ENCODE results near the gene TMEM184A.

Gene TMEM184A

DNA sequence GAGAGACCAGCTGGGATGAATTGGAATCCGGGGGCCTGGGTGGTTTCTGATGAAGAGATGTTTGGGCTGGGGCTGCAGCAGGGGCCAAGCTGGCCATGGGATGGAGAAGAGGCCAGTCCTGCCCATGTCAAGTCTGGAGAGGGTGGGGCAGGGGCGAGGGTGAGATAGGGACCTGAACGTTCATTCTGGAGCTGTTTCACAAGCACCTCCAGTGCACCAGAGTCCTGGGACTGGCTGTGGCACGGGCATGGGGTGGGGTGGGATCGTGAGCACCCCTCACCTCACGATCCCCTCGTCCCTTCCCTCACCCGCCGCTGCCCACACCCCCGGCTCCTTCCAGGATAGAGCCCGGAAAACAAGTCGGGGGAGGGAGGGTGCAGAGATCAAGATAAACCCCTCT lies 39.6 kb upstream of the TMEM184A start:
- in situ Hi-C loops (cut with HindIII; ENCODE audit: low pct_unique_long_range_greater_than_20kb, low sequenced_read_pairs) = no loop called here
- TF ChIP-seq JUND (IDR thresholded peaks at IDR 0.05; ENCODE audit: low read depth) = no peak
- no peak for DNase-seq (ENCODE audit: low read depth in 1 of 2, low spot score in 1 of 2)

DNA sequence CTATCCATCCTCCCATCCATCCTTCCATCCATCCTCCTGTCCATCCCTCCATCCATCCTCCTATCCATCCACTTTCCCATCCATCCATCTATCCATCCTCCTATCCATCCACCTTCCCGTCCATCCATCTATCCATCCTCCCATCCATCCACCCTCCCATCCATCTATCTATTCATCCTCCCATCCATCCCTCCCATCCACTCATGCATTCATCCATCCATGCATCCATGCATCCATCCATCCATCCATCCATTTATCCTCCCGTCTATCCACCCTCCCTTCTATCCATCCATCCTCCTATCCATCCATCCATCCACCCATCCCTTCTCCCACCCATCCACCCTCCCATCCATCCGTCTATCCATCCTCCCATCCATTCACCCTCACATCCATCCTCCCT lies 39.0 kb upstream of the TMEM184A start:
- in situ Hi-C loops (cut with HindIII; ENCODE audit: low pct_unique_long_range_greater_than_20kb, low sequenced_read_pairs) = no loop called here
- TF ChIP-seq JUND (IDR thresholded peaks at IDR 0.05; ENCODE audit: low read depth) = no peak

GRCh38 chr7:1593904-1594421 lies 38.0 kb upstream of the TMEM184A start:
- DNase-seq (ENCODE audit: low read depth in 1 of 2, low spot score in 1 of 2) = no peak
- no peak for TF ChIP-seq JUND (IDR thresholded peaks at IDR 0.05; ENCODE audit: low read depth)
- in situ Hi-C loops (cut with HindIII; ENCODE audit: low pct_unique_long_range_greater_than_20kb, low sequenced_read_pairs) = no loop called here

More for the DNA sequence above, 39.0 kb upstream of the TMEM184A start:
- DNase-seq (ENCODE audit: low read depth in 1 of 2, low spot score in 1 of 2) = no peak

DNA sequence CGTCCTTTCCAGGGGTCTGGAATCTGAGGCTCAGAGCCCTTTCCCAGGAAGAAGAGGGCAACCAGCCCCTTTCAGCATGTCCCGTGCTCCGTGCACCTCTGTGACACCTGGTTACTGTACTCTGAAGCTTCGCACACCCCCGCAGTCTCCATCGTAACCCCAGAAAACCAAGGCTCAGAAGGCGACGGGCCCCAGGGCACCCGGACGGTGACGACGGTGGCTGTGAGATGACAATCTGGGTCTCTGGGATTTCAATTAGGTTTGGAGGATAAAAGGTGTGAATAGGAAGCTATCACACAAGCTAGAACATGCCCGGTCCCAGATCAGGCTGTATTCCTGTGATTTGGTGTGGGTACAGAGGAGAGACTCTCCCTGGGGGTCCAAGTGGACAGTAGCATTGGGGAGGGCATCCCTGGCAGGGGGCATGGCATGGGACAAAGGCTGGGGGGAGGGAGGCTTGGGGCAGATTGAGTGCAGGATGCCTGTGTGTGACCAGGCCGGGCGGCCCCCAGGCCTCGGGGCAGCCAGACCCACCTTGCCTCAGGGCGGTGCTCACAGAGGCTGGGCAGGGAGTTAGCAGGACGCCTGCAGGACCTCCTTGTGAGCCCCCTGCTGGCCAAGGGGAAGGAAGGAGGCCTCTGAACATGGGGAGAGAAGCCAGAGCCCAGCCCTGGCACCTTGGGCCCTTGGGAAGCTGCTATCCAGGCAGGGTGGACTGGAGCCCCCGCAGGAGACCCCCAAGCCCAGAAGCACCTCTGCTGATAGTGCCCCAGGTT lies 37.3 kb upstream of the TMEM184A start:
- in situ Hi-C loops (cut with HindIII; ENCODE audit: low pct_unique_long_range_greater_than_20kb, low sequenced_read_pairs) = no loop called here
- no peak for TF ChIP-seq JUND (IDR thresholded peaks at IDR 0.05; ENCODE audit: low read depth)
- peak in 1 of 2 experiments; percentile 9 for DNase-seq (ENCODE audit: low read depth in 1 of 2, low spot score in 1 of 2)

- in situ Hi-C loops (cut with HindIII; ENCODE audit: low pct_unique_long_range_greater_than_20kb, low sequenced_read_pairs) = no loop called here
- no peak for DNase-seq (ENCODE audit: low read depth in 1 of 2, low spot score in 1 of 2)
- TF ChIP-seq JUND (IDR thresholded peaks at IDR 0.05; ENCODE audit: low read depth) = no peak
Observed at GRCh38 chr7:1592299-1592871, 36.4 kb upstream of the TMEM184A start.

DNA sequence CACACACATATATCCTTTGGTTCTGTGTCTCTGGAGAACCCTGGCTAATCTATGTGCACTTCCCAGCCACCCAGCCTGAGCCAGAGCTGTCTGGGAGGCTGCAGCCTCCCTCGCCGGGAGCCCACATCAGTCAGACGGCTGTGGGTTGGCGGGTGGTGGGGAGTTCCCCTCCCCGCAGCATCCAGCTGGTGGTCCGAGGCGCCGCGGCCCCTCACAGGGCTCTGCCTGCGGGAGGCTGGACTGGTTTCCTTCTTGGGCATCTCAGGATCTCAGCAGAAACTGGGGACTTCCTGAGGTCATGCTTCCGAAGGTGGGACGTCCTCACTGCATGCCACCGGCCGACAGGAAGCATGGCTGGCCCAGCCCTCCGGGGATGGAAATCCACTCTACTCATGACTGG lies 35.9 kb upstream of the TMEM184A start:
- no peak for TF ChIP-seq JUND (IDR thresholded peaks at IDR 0.05; ENCODE audit: low read depth)
- in situ Hi-C loops (cut with HindIII; ENCODE audit: low pct_unique_long_range_greater_than_20kb, low sequenced_read_pairs) = no loop called here

GRCh38 chr7:1591396-1591795 lies 35.4 kb upstream of the TMEM184A start:
- TF ChIP-seq JUND (IDR thresholded peaks at IDR 0.05; ENCODE audit: low read depth) = no peak
- in situ Hi-C loops (cut with HindIII; ENCODE audit: low pct_unique_long_range_greater_than_20kb, low sequenced_read_pairs) = no loop called here
- DNase-seq (ENCODE audit: low read depth in 1 of 2, low spot score in 1 of 2) = no peak

More for the DNA sequence above, 35.9 kb upstream of the TMEM184A start:
- DNase-seq (ENCODE audit: low read depth in 1 of 2, low spot score in 1 of 2) = no peak

DNA sequence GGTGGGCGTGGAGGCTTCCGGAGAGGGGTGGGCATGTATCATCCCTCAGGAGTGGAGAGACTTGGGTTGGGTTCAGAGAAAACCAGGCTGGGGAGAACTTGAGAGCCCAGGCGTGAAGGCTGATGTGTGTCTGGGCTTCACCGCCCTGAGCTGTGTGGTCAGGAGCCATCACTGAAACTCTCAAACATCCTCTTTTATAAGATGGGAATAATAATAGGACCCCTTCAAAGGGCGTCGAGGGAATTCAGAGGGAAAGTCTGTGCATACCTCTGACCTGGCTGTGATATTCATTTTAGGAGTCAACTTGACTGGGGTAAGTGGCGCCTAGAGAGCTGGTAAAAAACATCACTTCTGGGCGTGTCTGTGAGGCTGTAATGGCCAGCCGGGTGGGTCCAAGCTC lies 34.9 kb upstream of the TMEM184A start:
- no peak for TF ChIP-seq JUND (IDR thresholded peaks at IDR 0.05; ENCODE audit: low read depth)
- no peak for DNase-seq (ENCODE audit: low read depth in 1 of 2, low spot score in 1 of 2)
- in situ Hi-C loops (cut with HindIII; ENCODE audit: low pct_unique_long_range_greater_than_20kb, low sequenced_read_pairs) = no loop called here

DNA sequence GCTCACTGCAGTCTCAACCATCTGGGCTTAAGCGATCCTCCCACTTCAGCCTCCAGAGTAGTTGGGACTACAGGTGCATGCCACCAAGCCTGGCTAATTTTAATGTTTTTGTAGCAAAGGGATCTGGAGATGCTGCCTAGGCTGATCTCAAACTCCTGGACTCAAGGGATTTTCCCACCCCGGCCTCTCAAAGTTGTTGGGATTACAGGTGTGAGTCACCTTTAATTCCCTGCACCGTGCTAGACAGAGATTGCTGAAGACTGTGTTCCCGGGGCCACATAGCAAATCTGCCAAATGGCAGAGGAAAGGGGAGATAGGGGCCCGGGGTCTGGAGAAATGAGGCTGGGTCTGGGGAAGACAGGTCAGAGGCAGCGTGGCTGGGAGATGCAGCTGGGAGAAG lies 34.5 kb upstream of the TMEM184A start:
- no peak for TF ChIP-seq JUND (IDR thresholded peaks at IDR 0.05; ENCODE audit: low read depth)
- in situ Hi-C loops (cut with HindIII; ENCODE audit: low pct_unique_long_range_greater_than_20kb, low sequenced_read_pairs) = no loop called here
- DNase-seq (ENCODE audit: low read depth in 1 of 2, low spot score in 1 of 2) = no peak

DNA sequence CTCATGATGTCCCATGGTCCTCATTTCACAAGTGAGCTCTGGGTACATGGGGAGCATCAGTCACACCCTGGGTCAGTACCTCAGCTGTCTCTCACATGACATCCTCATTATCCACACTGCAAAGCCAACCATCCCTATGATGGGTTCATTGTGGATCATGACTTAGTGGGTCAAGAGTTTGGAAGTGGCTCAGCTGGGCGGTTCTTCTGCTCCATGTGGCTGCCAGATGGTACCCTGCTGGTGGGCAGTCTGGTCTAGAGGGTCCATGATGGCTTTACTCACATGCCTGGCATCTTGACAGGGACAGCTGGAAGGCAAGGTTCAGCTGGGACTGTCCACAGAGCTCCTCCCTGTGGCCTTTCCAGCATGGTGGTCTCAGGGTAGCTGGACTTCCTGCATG lies 33.0 kb upstream of the TMEM184A start:
- TF ChIP-seq JUND (IDR thresholded peaks at IDR 0.05; ENCODE audit: low read depth) = no peak
- DNase-seq (ENCODE audit: low read depth in 1 of 2, low spot score in 1 of 2) = no peak
- in situ Hi-C loops (cut with HindIII; ENCODE audit: low pct_unique_long_range_greater_than_20kb, low sequenced_read_pairs) = no loop called here

DNA sequence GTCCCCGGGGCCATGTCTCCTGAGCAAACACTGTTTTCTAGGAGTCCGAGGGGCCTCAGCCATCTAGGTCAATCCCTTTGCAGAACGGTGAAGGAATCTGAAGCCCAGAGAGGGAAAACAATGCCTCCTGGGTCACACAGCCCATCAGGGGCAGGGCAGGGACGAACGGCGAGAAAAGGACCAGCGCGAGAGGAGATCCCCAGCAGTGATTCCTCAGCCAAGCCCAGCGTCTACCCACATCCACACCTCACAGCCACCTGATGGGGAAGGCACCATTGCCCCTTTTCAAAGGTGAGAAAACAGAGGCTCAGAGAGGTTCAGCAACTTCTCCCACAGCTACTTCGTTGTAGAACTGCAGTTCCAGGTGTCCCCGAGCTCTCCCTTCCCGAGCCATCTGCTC lies 31.7 kb upstream of the TMEM184A start:
- TF ChIP-seq JUND (IDR thresholded peaks at IDR 0.05; ENCODE audit: low read depth) = no peak
- in situ Hi-C loops (cut with HindIII; ENCODE audit: low pct_unique_long_range_greater_than_20kb, low sequenced_read_pairs) = no loop called here
- DNase-seq (ENCODE audit: low read depth in 1 of 2, low spot score in 1 of 2) = no peak

GRCh38 chr7:1586827-1587705 lies 31.1 kb upstream of the TMEM184A start:
- TF ChIP-seq JUND (IDR thresholded peaks at IDR 0.05; ENCODE audit: low read depth) = no peak

More at GRCh38 chr7:1586827-1587705, 31.1 kb upstream of the TMEM184A start:
- in situ Hi-C loops (cut with HindIII; ENCODE audit: low pct_unique_long_range_greater_than_20kb, low sequenced_read_pairs) = no loop called here
- DNase-seq (ENCODE audit: low read depth in 1 of 2, low spot score in 1 of 2) = no peak

Data from T47D (cell line).